SK-N-SH (cell line): Measurements from ENCODE around the gene THOC7. TPM values are rescaled to one million over a fixed set of nuclear protein-coding genes. Genes with fewer than 3 reads are reported as not detected.
A peak's percentile ranks its signal among the peaks of the same experiment; 100 is the strongest.

Experiments used
- CTCF ChIA-PET: fragments of 300-600, 350-600 bp; formaldehyde crosslinking; extraction: SDS; loops from one replicate; lab custom pipeline; 2021; lab: Yijun Ruan, JAX
- POLR2A ChIA-PET: fragments of 350-600 bp; sonication (Branson Sonifier 250); formaldehyde crosslinking; extraction: SDS; loops from one replicate; lab custom pipeline; 2020; ENCODE audit warnings: antibody characterized with exemption, inconsistent platforms; lab: Yijun Ruan, JAX
- DNase-seq: peaks from one replicate; pipeline ENCODE4 v3.0.0; 2012
- H2AFZ ChIP-seq: fragments of 200-600 bp; sonication (generic); 2 replicates; pipeline ENCODE4 v1.8.1; 2016; ENCODE audit warnings: antibody characterized with exemption, mild to moderate bottlenecking, low read depth
- H3F3A ChIP-seq: fragments of 200-600 bp; sonication (generic); replicated peaks from 2 replicates; pipeline ENCODE3; 2016; ENCODE audit warnings: antibody characterized with exemption, mild to moderate bottlenecking; ENCODE audit not compliant: insufficient read depth
- H3K27ac ChIP-seq, 2 experiments: fragments of 200-500 bp in 1 of 2; fragments of 200-600 bp in 1 of 2; sonication (Bioruptor generic) in 1 of 2; sonication (generic), shearing (Covaris generic) in 1 of 2; 2 replicates each; pipeline versions ENCODE4 v1.5.1 to v1.6.1; 2014 to 2016; ENCODE audit warnings: low read depth in 2 of 2, inconsistent platforms in 1 of 2, low read length in 1 of 2, mild to moderate bottlenecking in 1 of 2, mixed read lengths in 1 of 2
- H3K27me3 ChIP-seq: fragments of 200-600 bp; sonication (generic), shearing (Covaris generic); 2 replicates; pipeline ENCODE4 v1.6.1; 2016; ENCODE audit warnings: mixed run types; ENCODE audit not compliant: insufficient read depth
- H3K36me3 ChIP-seq, 2 experiments: fragments of 200-500 bp in 1 of 2; fragments of 200-600 bp in 1 of 2; sonication (Bioruptor generic) in 1 of 2; sonication (generic) in 1 of 2; replicated peaks in 1 of 2; 2 replicates each; pipeline versions ENCODE3 to v1.5.1; 2014 to 2016; ENCODE audit warnings: low read length in 1 of 2, mild to moderate bottlenecking in 1 of 2; ENCODE audit not compliant: insufficient read depth in 2 of 2, control insufficient read depth in 1 of 2
- H3K4me1 ChIP-seq, 2 experiments: fragments of 200-500 bp in 1 of 2; fragments of 200-600 bp in 1 of 2; sonication (Bioruptor generic) in 1 of 2; sonication (generic), shearing (Covaris generic) in 1 of 2; 2 replicates each; pipeline versions ENCODE4 v1.5.1 to v1.6.1; 2014 to 2016; ENCODE audit warnings: low read depth in 1 of 2, low read length in 1 of 2, mixed run types in 1 of 2; ENCODE audit not compliant: insufficient read depth in 2 of 2, control insufficient read depth in 1 of 2
- H3K4me2 ChIP-seq: fragments of 200-600 bp; sonication (generic), shearing (Covaris generic); 2 replicates; pipeline ENCODE4 v1.6.1; 2017; ENCODE audit warnings: mixed run types
- H3K4me3 ChIP-seq, 2 experiments: fragments of 200-500 bp in 1 of 2; fragments of 200-600 bp in 1 of 2; sonication (Bioruptor generic) in 1 of 2; sonication (generic), shearing (Covaris generic) in 1 of 2; 2 replicates each; pipeline versions ENCODE4 v1.5.1 to v1.8.1; 2014 to 2016; ENCODE audit warnings: low read depth in 2 of 2, inconsistent platforms in 1 of 2, low read length in 1 of 2, mild to moderate bottlenecking in 1 of 2, mixed read lengths in 1 of 2, moderate library complexity in 1 of 2
- H3K79me2 ChIP-seq: fragments of 200-600 bp; sonication (generic); 2 replicates; pipeline ENCODE4 v1.8.1; 2017; ENCODE audit warnings: mild to moderate bottlenecking; ENCODE audit not compliant: insufficient read depth
- H3K9ac ChIP-seq: fragments of 200-600 bp; sonication (generic); 2 replicates; pipeline ENCODE4 v1.6.1; 2017; ENCODE audit warnings: mixed run types
- H3K9me2 ChIP-seq: fragments of 200-600 bp; sonication (generic); 2 replicates; pipeline ENCODE4 v1.6.1; 2017; ENCODE audit warnings: mixed run types
- H3K9me3 ChIP-seq: fragments of 200-600 bp; sonication (generic); 2 replicates; pipeline ENCODE4 v1.6.1; 2017; ENCODE audit warnings: mixed run types, mild to moderate bottlenecking, moderate library complexity
- H4K20me1 ChIP-seq: fragments of 200-600 bp; sonication (generic); 2 replicates; pipeline ENCODE4 v1.6.1; 2017; ENCODE audit warnings: mild to moderate bottlenecking, mixed run types; ENCODE audit not compliant: insufficient read depth
- FOXM1 ChIP-seq: IDR thresholded peaks from 2 replicates; pipeline ENCODE4 v1.4.0; 2012; ENCODE audit warnings: low read depth, mild to moderate bottlenecking
- GABPA ChIP-seq: IDR thresholded peaks from 2 replicates; pipeline ENCODE4 v1.4.0; 2012; ENCODE audit warnings: low read depth, mild to moderate bottlenecking
- GATA2 ChIP-seq: sonication (generic); formaldehyde crosslinking; IDR thresholded peaks from 2 replicates; pipeline ENCODE4 v1.5.0; 2020; ENCODE audit warnings: mild to moderate bottlenecking, missing genetic modification reagents
- MAX ChIP-seq: IDR thresholded peaks from 2 replicates; pipeline ENCODE4 v1.4.0; 2012; ENCODE audit warnings: low read depth
- MEF2A ChIP-seq: IDR thresholded peaks from 2 replicates; pipeline ENCODE4 v1.4.0; 2012; ENCODE audit warnings: low read depth, borderline replicate concordance
- NFIC ChIP-seq: IDR thresholded peaks from 2 replicates; pipeline ENCODE4 v1.4.0; 2012; ENCODE audit warnings: borderline replicate concordance
- NRF1 ChIP-seq: IDR thresholded peaks from 2 replicates; pipeline ENCODE4 v1.6.1; 2012; ENCODE audit warnings: low read depth, mild to moderate bottlenecking, low read length
- REST ChIP-seq: IDR thresholded peaks from 2 replicates; pipeline ENCODE4 v1.6.1; 2012; ENCODE audit warnings: mild to moderate bottlenecking, low read depth, low read length, moderate library complexity
- RFX5 ChIP-seq: IDR thresholded peaks from 2 replicates; pipeline ENCODE4 v1.6.1; 2012; ENCODE audit warnings: mild to moderate bottlenecking, improper control_type of control experiment, low read length
- SMC3 ChIP-seq: IDR thresholded peaks from 2 replicates; pipeline ENCODE4 v1.6.1; 2012; ENCODE audit warnings: low read depth, low read length, improper control_type of control experiment
- TAF1 ChIP-seq: IDR thresholded peaks from 2 replicates; pipeline ENCODE4 v1.6.1; 2012; ENCODE audit warnings: low read depth, mild to moderate bottlenecking, low read length, moderate library complexity, borderline replicate concordance
- TCF12 ChIP-seq: IDR thresholded peaks from 2 replicates; pipeline ENCODE4 v1.4.0; 2012
- TEAD4 ChIP-seq: IDR thresholded peaks from 2 replicates; pipeline ENCODE4 v1.4.0; 2012; ENCODE audit warnings: mild to moderate bottlenecking, borderline replicate concordance; ENCODE audit not compliant: insufficient read depth
- ZBTB33 ChIP-seq: IDR thresholded peaks from 2 replicates; pipeline ENCODE4 v1.4.0; 2012; ENCODE audit warnings: low read depth, borderline replicate concordance
- WGBS: methylation state at CpG from one replicate; pipeline ENCODE4 v1.1.6; 2017; ENCODE audit warnings: low lambda C conversion rate; 5-methylcytosine and 5-hydroxymethylcytosine counted together
- polyA plus RNA-seq, 3 experiments: library from polyadenylated mRNA; depleted of rRNA; stranded (reverse); fragments of >200 nt; gene quantifications; 2 replicates each; pipeline ENCODE4 v1.2.3, GENCODE V29; 2012
- TF ChIP-seq, protein P1 (sequence below): fragments of 150-350 bp; IDR thresholded peaks from 2 replicates; pipeline ENCODE4 v1.6.1; 2016; ENCODE audit warnings: mild to moderate bottlenecking, low read depth, low read length

The THOC7 gene
- polyA plus RNA-seq, 1 of the 3 experiments (the other 2 are of a cell fraction): 35.6 TPM

GRCh38 chr3:63877737-63878393 is 14.3 kb upstream of the THOC7 start:
- TF ChIP-seq GABPA: no peak
- TF ChIP-seq SMC3: no peak
- TF ChIP-seq FOXM1: no peak
- TF ChIP-seq NRF1: no peak
- TF ChIP-seq, protein P1, sequence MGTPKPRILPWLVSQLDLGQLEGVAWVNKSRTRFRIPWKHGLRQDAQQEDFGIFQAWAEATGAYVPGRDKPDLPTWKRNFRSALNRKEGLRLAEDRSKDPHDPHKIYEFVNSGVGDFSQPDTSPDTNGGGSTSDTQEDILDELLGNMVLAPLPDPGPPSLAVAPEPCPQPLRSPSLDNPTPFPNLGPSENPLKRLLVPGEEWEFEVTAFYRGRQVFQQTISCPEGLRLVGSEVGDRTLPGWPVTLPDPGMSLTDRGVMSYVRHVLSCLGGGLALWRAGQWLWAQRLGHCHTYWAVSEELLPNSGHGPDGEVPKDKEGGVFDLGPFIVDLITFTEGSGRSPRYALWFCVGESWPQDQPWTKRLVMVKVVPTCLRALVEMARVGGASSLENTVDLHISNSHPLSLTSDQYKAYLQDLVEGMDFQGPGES: no peak
- POLR2A ChIA-PET: no interaction called here
- H3K4me2 ChIP-seq: peak overlapping the region; percentile 29
- no peaks in the 10 kb centered on the region for H3K27me3 ChIP-seq
- DNase-seq: no peak
- no peaks in the 10 kb centered on the region for H3K9me3 ChIP-seq
- 64% methylated on average over 3 of the region's 3 CpGs for WGBS
- H3K4me1 ChIP-seq: peaks cover 19 to 23% of the 10 kb centered on the region in 2 experiments
- no peak overlapping the region for H3K9ac ChIP-seq
- H3K36me3 ChIP-seq: no peaks in the 10 kb centered on the region
- H3F3A ChIP-seq: no peaks in the 10 kb centered on the region
- no peaks in the 10 kb centered on the region for H3K9me2 ChIP-seq
- H3K79me2 ChIP-seq: peaks cover 98% of the 10 kb centered on the region
- no peak overlapping the region; a peak in 1 of 4 replicates for H3K4me3 ChIP-seq
- CTCF ChIA-PET: interaction anchor here (1.1 to 1.7 kb wide), 6 partner anchors 11 to 529 kb away, joined by 3 to 6 read pairs (median 4); partner anchors contain the start of gene C3orf49
- H3K27ac ChIP-seq: no peak overlapping the region
- peaks cover 81% of the 10 kb centered on the region for H4K20me1 ChIP-seq
- H2AFZ ChIP-seq: no peak overlapping the region

GRCh38 chr3:63876260-63876659 is 12.7 kb upstream of the THOC7 start:
- ChIA-PET POLR2A (no interaction called here), CTCF (interaction anchor here (0.7 to 1.6 kb wide), 4 partner anchors 19 to 528 kb away, joined by 3 to 4 read pairs (median 3); partner anchors contain the start of gene C3orf49)
- H2AFZ ChIP-seq: no peak overlapping the region
- no peaks in the 10 kb centered on the region for H3K27me3 ChIP-seq
- H3K4me3 ChIP-seq: no peak overlapping the region
- peaks cover 26 to 29% of the 10 kb centered on the region in 2 experiments for H3K4me1 ChIP-seq
- no peaks in the 10 kb centered on the region for H3K9me2 ChIP-seq
- peaks cover 82% of the 10 kb centered on the region for H4K20me1 ChIP-seq
- H3F3A ChIP-seq: peaks cover 9% of the 10 kb centered on the region
- TF ChIP-seq SMC3 (no peak), GABPA (no peak), FOXM1 (no peak), MEF2A (no peak), TAF1 (no peak), GATA2 (CRISPR knock-in tag) (no peak), ZBTB33 (no peak), TEAD4 (no peak), NFIC (no peak), RFX5 (no peak), MAX (no peak), REST (no peak), TCF12 (no peak)
- TF ChIP-seq, protein P1: no peak
- no peak overlapping the region for H3K4me2 ChIP-seq
- no peak overlapping the region for H3K9ac ChIP-seq
- 89% methylated on average over 3 of the region's 3 CpGs for WGBS
- no peaks in the 10 kb centered on the region for H3K36me3 ChIP-seq
- H3K9me3 ChIP-seq: no peaks in the 10 kb centered on the region
- no peak for DNase-seq
- H3K79me2 ChIP-seq: peaks cover 91% of the 10 kb centered on the region
- no peak overlapping the region for H3K27ac ChIP-seq
